COR-L47 (cell line): ENCODE data around the gene FYTTD1.

Source experiments
- DNase-seq: peaks from one replicate; lab custom pipeline; 2025; lab: John Stamatoyannopoulos, UW

The FYTTD1 gene

GRCh38 chr3:197791892-197792647, 42.4 kb downstream of the FYTTD1 start:
- DNase-seq: peak; percentile 15

- no peak for DNase-seq
These were observed 43.6 kb downstream of the FYTTD1 start for GRCh38 chr3:197793247-197793646.

GRCh38 chr3:197794115-197794514, 44.4 kb downstream of the FYTTD1 start:
- DNase-seq: no peak

- no peak for DNase-seq
These were observed 45.5 kb downstream of the FYTTD1 start for GRCh38 chr3:197795200-197795599.

- no peak for DNase-seq
These were observed 46.4 kb downstream of the FYTTD1 start for GRCh38 chr3:197796087-197796486.

GRCh38 chr3:197798863-197799262, 49.2 kb downstream of the FYTTD1 start:
- no peak for DNase-seq

GRCh38 chr3:197800379-197800778, 50.7 kb downstream of the FYTTD1 start:
- DNase-seq: no peak

GRCh38 chr3:197801891-197802778, 52.5 kb downstream of the FYTTD1 start:
- DNase-seq: no peak

- DNase-seq: no peak
These were observed 53.2 kb downstream of the FYTTD1 start for GRCh38 chr3:197802779-197803459.

GRCh38 chr3:197804511-197804910, 54.8 kb downstream of the FYTTD1 start:
- DNase-seq: no peak

GRCh38 chr3:197807969-197808587, 58.4 kb downstream of the FYTTD1 start:
- no peak for DNase-seq

- no peak for DNase-seq
These were observed 59.8 kb downstream of the FYTTD1 start for GRCh38 chr3:197809356-197810020.

- no peak for DNase-seq
These were observed 61.2 kb downstream of the FYTTD1 start for GRCh38 chr3:197810901-197811300.

GRCh38 chr3:197811343-197811742, 61.7 kb downstream of the FYTTD1 start:
- no peak for DNase-seq

- DNase-seq: no peak
These were observed 64.7 kb downstream of the FYTTD1 start for GRCh38 chr3:197814372-197814771.

GRCh38 chr3:197820550-197821335, 71.1 kb downstream of the FYTTD1 start:
- DNase-seq: no peak

- no peak for DNase-seq
These were observed 79.8 kb downstream of the FYTTD1 start for GRCh38 chr3:197829397-197830045.

- no peak for DNase-seq
These were observed 80.8 kb downstream of the FYTTD1 start for GRCh38 chr3:197830308-197830966.

- DNase-seq: no peak
These were observed 81.3 kb downstream of the FYTTD1 start for GRCh38 chr3:197830967-197831313.
